Endothelial cell of umbilical vein (primary cell): ENCODE data around the gene MRC2. TPM values are rescaled to one million over a fixed set of nuclear protein-coding genes. Genes with fewer than 3 reads are reported as not detected.

Source experiments
- BruUV-seq: library from RNA; stranded (reverse); fragments of 400-500 nt; replicated peaks from 2 replicates; lab custom pipeline; 2021; lab: Mats Ljungman, UMichigan
- CTCF ChIA-PET: fragments of 300-600, 350-600 bp; sonication (Branson Sonifier 250); formaldehyde crosslinking; loops from one replicate; lab custom pipeline; 2021; ENCODE audit warnings: antibody characterized with exemption, inconsistent platforms; lab: Charles Lee
- POLR2A ChIA-PET: fragments of 300-600, 350-600 bp; sonication (Branson Sonifier 250); formaldehyde crosslinking; loops from one replicate; lab custom pipeline; 2021; ENCODE audit warnings: antibody characterized with exemption, inconsistent platforms; lab: Charles Lee
- DNase-seq: peaks from one replicate; pipeline ENCODE4 v3.0.0-alpha.2; 2011; ENCODE audit warnings: low read depth, low spot score
- FAIRE-seq: peaks from 2 replicates; lab custom pipeline; 2011; peaks lifted over from hg19 to GRCh38; lab: Jason Lieb, UNC
- H2AFZ ChIP-seq: 2 replicates; pipeline ENCODE4 v1.6.0; 2012; ENCODE audit warnings: low read depth, low read length, control low read depth, inconsistent platforms
- H3K27ac ChIP-seq: 2 replicates; pipeline ENCODE4 v1.5.1; 2011; ENCODE audit warnings: low read depth, mild to moderate bottlenecking, control low read depth, low read length, moderate library complexity; ENCODE audit not compliant: insufficient read depth
- H3K27me3 ChIP-seq, 2 experiments: 2 replicates each; pipeline versions ENCODE4 v1.6.0 to v1.6.1; 2011; ENCODE audit warnings: low read length in 2 of 2, mixed read lengths in 1 of 2; ENCODE audit not compliant: control insufficient read depth in 2 of 2, insufficient read depth in 2 of 2
- H3K36me3 ChIP-seq, 2 experiments: 2 replicates in 1 of 2; 3 replicates in 1 of 2; pipeline ENCODE4 v1.5.1; 2011; ENCODE audit warnings: low read length in 2 of 2, mild to moderate bottlenecking in 1 of 2, moderate library complexity in 1 of 2; ENCODE audit not compliant: control insufficient read depth in 2 of 2, insufficient read depth in 2 of 2; ENCODE audit errors: extremely low read depth in 1 of 2
- H3K4me1 ChIP-seq: 3 replicates; pipeline ENCODE4 v1.5.1; 2011; ENCODE audit warnings: mild to moderate bottlenecking, low read length; ENCODE audit not compliant: control insufficient read depth, insufficient read depth; ENCODE audit errors: extremely low read depth
- H3K4me2 ChIP-seq: 2 replicates; pipeline ENCODE4 v1.6.1; 2011; ENCODE audit warnings: low read length, control low read depth, mixed read lengths; ENCODE audit not compliant: insufficient read depth
- H3K4me3 ChIP-seq, 3 experiments: fragments of 200-600 bp in 1 of 3; sonication (generic), shearing (Covaris generic) in 1 of 3; replicated peaks in 1 of 3; 2 replicates each; pipeline ENCODE4 v1.5.1; 2011 to 2016; ENCODE audit warnings: control low read depth in 3 of 3, low read length in 3 of 3, mild to moderate bottlenecking in 2 of 3, inconsistent platforms in 1 of 3, low read depth in 1 of 3, moderate library complexity in 1 of 3; ENCODE audit not compliant: insufficient read depth in 1 of 3
- H3K79me2 ChIP-seq: 2 replicates; pipeline ENCODE4 v1.6.0; 2012; ENCODE audit warnings: low read length, inconsistent platforms; ENCODE audit not compliant: control insufficient read depth, insufficient read depth
- H3K9ac ChIP-seq: replicated peaks from 2 replicates; pipeline ENCODE3; 2011; ENCODE audit warnings: low read length, control low read depth; ENCODE audit not compliant: insufficient read depth; ENCODE audit errors: extremely low read depth
- H3K9me1 ChIP-seq: replicated peaks from 3 replicates; pipeline ENCODE4 v1.6.0; 2011; ENCODE audit warnings: mild to moderate bottlenecking, low read length; ENCODE audit not compliant: control insufficient read depth, insufficient read depth; ENCODE audit errors: extremely low read depth
- H3K9me3 ChIP-seq: replicated peaks from 2 replicates; pipeline ENCODE4 v1.5.1; 2012; ENCODE audit warnings: low read length, inconsistent platforms; ENCODE audit not compliant: control insufficient read depth, insufficient read depth
- H4K20me1 ChIP-seq: replicated peaks from 2 replicates; pipeline ENCODE3; 2011; ENCODE audit warnings: mild to moderate bottlenecking, low read length; ENCODE audit not compliant: control insufficient read depth, insufficient read depth; ENCODE audit errors: extremely low read depth
- CTCF ChIP-seq, 2 donors: IDR thresholded peaks; 1 replicate in 1 of 2; 2 replicates in 1 of 2; pipeline ENCODE4 v1.5.1; 2011; ENCODE audit warnings: low read length in 2 of 2, mild to moderate bottlenecking in 2 of 2, moderate library complexity in 2 of 2, control low read depth in 1 of 2, inconsistent platforms in 1 of 2, low read depth in 1 of 2; ENCODE audit not compliant: insufficient read depth in 1 of 2; ENCODE audit errors: extremely low read depth in 1 of 2
- EZH2 ChIP-seq: IDR thresholded peaks from 2 replicates; pipeline ENCODE4 v1.6.1; 2012; ENCODE audit warnings: borderline replicate concordance, low read depth, mild to moderate bottlenecking, moderate library complexity, low read length, inconsistent platforms; ENCODE audit not compliant: severe bottlenecking
- FOS ChIP-seq: IDR thresholded peaks from 2 replicates; pipeline ENCODE4 v1.6.1; 2011; ENCODE audit warnings: mild to moderate bottlenecking, low read length, moderate library complexity, borderline replicate concordance; ENCODE audit not compliant: insufficient read depth
- GATA2 ChIP-seq: IDR thresholded peaks from 2 replicates; pipeline ENCODE4 v1.7.0; 2011; ENCODE audit warnings: low read depth, mild to moderate bottlenecking, moderate library complexity, mixed read lengths, low read length; ENCODE audit not compliant: insufficient read length, insufficient read depth
- JUN ChIP-seq: IDR thresholded peaks from 2 replicates; pipeline ENCODE4 v1.6.1; 2011; ENCODE audit warnings: borderline replicate concordance, low read depth; ENCODE audit not compliant: insufficient read length, insufficient read depth
- MAX ChIP-seq: IDR thresholded peaks from 2 replicates; pipeline ENCODE4 v1.6.1; 2011; ENCODE audit not compliant: insufficient read depth, insufficient read length
- MYC ChIP-seq: IDR thresholded peaks from one replicate; pipeline ENCODE4 v1.6.1; 2011; ENCODE audit warnings: mild to moderate bottlenecking, low read depth, low read length
- POLR2A ChIP-seq: IDR thresholded peaks from 2 replicates; pipeline ENCODE4 v1.6.1; 2012; ENCODE audit warnings: low read depth, mild to moderate bottlenecking, control low read depth, low read length
- POLR2AphosphoS5 ChIP-seq: IDR thresholded peaks from 2 replicates; pipeline ENCODE4 v1.6.1; 2012; ENCODE audit warnings: low read depth, mild to moderate bottlenecking, control low read depth, low read length, moderate library complexity; ENCODE audit not compliant: insufficient read depth
- dilution Hi-C: fragments of 300-500 bp; cut with MboI; formaldehyde crosslinking; loops from one replicate; pipeline ENCODE4 v1.15.0; 2019; ENCODE audit warnings: low sequenced_read_pairs; ENCODE audit not compliant: extremely low pct_ligation_motif_present
- intact Hi-C: fragments of 100-400 bp; cut with micrococcal nuclease; formaldehyde crosslinking; loops from one replicate; pipeline ENCODE4 v1.10.0; 2022
- polyA plus RNA-seq, 4 experiments: library from polyadenylated mRNA; depleted of rRNA in 3 of 4; stranded (reverse) in 3 of 4; unstranded in 1 of 4; fragments of >200 nt; gene quantifications; 2 replicates each; pipeline versions ENCODE4 v1.2.1 to v1.2.3, GENCODE V29; 2011 to 2012; ENCODE audit warnings: missing spikeins in 1 of 4
- total RNA-seq: library from RNA; stranded (reverse); gene quantifications from 2 replicates; pipeline ENCODE4 v1.2.3, GENCODE V29; 2021

Gene MRC2
- total and polyA plus RNA-seq, 2 donors (not counting 3 experiments of a cell fraction or from before 2014, with no cell fraction given): 30.6 to 52.7 TPM

GRCh38 chr17:62704381-62704971 lies 77.0 kb downstream of the MRC2 start:
- ChIA-PET CTCF (interaction anchor here (0.9 to 2.2 kb wide), 5 partner anchors 12 to 702 kb away, joined by 3 to 12 read pairs (median 4); no protein-coding TSS in a partner anchor), POLR2A (no interaction called here)
- Histone ChIP-seq H3K4me1 (peaks cover 32% of the 10 kb centered on the region), H3K4me2 (peak overlapping the region; percentile 90), H3K27me3 (peaks cover 0 to 8% of the 10 kb centered on the region in 2 experiments), H2AFZ (peak overlapping the region; percentile 65), H3K4me3 (peak overlapping the region; percentile 23 to 56 (median 48)), H3K79me2 (no peaks in the 10 kb centered on the region), H3K9ac (peak overlapping the region; percentile 64), H3K27ac (peak overlapping the region; percentile 40), H3K9me1 (no peaks in the 10 kb centered on the region), H3K36me3 (no peaks in the 10 kb centered on the region), H4K20me1 (no peaks in the 10 kb centered on the region), H3K9me3 (no peaks in the 10 kb centered on the region)
- FAIRE-seq (no peak), DNase-seq (peak; percentile 12)
- TSS peak; percentile 36 for BruUV-seq
- dilution Hi-C loops: no loop called here
- TF ChIP-seq MAX (no peak), POLR2A (no peak), POLR2AphosphoS5 (no peak), GATA2 (no peak), JUN (no peak), MYC (no peak), EZH2 (no peak), FOS (no peak), CTCF (IDR thresholded peaks at IDR 0.05; ENCODE audit: extremely low read depth in 1 of 2, insufficient read depth in 1 of 2, low read depth in 1 of 2, low read length in 2 of 2) (no peak)
- intact Hi-C loops: loop anchor here (1.0 to 10.0 kb wide), 3 partner anchors 264 to 378 kb away; partner anchors contain the start of gene METTL2A
